Measurements from ENCODE around the gene OSBPL3.

OSBPL3 gene

DNA sequence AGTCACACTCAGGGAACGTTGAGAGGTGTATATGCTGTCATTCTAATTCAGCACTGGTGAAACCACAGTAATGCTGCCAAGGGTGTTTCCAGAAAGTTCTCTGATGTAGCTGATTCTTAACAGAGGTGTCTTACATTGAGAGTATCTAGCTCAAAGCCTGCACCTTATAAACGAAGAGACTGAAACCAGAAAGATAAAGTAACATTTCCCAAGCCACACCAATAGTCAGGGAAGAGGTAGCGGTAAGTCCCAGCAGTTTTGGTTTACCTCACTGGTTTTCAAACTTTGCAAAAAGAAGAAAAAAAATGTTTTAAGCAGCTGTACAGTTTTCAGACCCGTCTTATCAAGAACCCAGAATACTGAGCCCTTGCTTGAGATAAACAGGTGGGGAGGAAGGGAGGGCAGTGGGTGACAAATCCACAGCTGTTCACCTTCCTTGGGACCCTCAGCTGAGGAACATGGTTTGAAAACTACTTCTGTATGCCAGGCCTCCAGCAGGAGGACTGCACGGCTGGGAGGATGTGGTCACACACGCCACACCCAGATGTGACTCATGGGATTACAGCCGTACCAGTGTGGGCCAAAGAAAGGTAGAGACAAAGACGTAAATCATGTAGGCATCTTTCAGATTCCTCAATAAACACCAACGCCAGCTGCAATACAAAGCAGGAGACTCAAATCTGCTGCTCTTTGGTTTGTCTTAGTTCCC, 158.8 kb downstream of the OSBPL3 start:
- no peak overlapping the region for H3K27ac ChIP-seq (ENCODE audit: low read length)
- no peak overlapping the region for H3K9ac ChIP-seq (ENCODE audit: low read length)
- H3K27me3 ChIP-seq (ENCODE audit: control insufficient read depth, insufficient read depth, low read length), result no peaks in the 10 kb centered on the region
- H3K36me3 ChIP-seq (ENCODE audit: control insufficient read depth, low read depth, low read length), result no peaks in the 10 kb centered on the region
- H3K9me3 ChIP-seq (ENCODE audit: control insufficient read depth, low read depth, low read length), result no peaks in the 10 kb centered on the region
- no peak overlapping the region for H3K4me3 ChIP-seq (ENCODE audit: low read length)
- no peaks in the 10 kb centered on the region for H3K4me1 ChIP-seq (ENCODE audit: control insufficient read depth, low read depth, low read length)

DNA sequence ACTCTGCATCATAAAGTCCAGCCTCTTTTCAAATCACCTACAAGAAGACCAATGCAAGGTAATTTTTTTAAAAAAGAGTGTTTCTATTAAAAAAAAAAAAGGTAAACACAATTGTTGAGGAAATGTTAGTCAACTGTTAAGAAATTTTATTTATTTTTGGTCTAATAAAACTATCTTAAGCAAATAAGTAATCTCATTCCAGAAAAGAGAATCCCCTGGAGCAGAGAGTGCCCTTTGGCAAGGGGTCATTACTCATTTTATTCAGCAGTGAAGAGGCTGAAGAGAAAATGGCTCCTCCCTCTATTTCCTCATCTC, 159.3 kb downstream of the OSBPL3 start:
- Histone ChIP-seq H3K9ac (ENCODE audit: low read length) (no peak overlapping the region), H3K27ac (ENCODE audit: low read length) (no peak overlapping the region), H3K27me3 (ENCODE audit: control insufficient read depth, insufficient read depth, low read length) (no peaks in the 10 kb centered on the region), H3K36me3 (ENCODE audit: control insufficient read depth, low read depth, low read length) (no peaks in the 10 kb centered on the region), H3K4me3 (ENCODE audit: low read length) (no peak overlapping the region), H3K9me3 (ENCODE audit: control insufficient read depth, low read depth, low read length) (no peaks in the 10 kb centered on the region), H3K4me1 (ENCODE audit: control insufficient read depth, low read depth, low read length) (no peaks in the 10 kb centered on the region)

DNA sequence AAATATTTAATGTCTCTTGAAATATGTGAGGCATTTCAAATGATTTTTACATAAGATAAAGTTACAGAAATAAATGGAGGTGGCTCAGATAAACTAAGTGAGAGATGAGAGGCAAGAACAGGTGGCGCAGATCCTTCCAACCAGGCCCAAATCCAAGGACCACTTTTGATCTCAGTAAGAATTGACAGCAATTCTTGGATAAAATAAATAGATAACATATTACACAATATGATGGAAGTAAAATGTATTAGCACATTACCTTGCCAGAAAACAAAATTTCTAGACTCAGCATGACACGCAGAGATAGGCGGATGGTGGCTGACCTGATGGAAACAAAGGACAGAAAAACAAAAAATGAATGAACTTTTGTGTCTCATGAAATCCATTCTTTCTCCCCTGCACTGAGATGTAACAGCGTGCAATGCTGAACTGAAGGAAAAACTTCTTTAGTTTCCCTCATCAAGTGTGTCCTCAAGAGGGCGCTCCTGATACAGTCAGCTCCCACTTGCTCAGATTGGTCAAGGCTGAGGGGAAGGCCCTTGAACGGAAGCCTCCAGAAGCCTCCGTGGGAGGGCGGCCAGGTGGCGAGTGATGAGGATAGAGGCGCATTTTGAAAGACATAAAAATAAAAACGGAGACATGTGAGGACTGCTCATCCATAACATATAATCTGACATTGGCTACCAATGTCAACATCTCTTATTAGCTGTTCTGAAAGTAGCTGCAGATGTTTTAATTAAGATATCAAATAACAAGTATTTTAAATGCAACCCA, 159.9 kb downstream of the OSBPL3 start:
- Histone ChIP-seq H3K27ac (ENCODE audit: low read length) (no peak overlapping the region), H3K27me3 (ENCODE audit: control insufficient read depth, insufficient read depth, low read length) (no peaks in the 10 kb centered on the region), H3K9me3 (ENCODE audit: control insufficient read depth, low read depth, low read length) (no peaks in the 10 kb centered on the region), H3K4me1 (ENCODE audit: control insufficient read depth, low read depth, low read length) (no peaks in the 10 kb centered on the region), H3K4me3 (ENCODE audit: low read length) (no peak overlapping the region), H3K36me3 (ENCODE audit: control insufficient read depth, low read depth, low read length) (no peaks in the 10 kb centered on the region), H3K9ac (ENCODE audit: low read length) (no peak overlapping the region)

DNA sequence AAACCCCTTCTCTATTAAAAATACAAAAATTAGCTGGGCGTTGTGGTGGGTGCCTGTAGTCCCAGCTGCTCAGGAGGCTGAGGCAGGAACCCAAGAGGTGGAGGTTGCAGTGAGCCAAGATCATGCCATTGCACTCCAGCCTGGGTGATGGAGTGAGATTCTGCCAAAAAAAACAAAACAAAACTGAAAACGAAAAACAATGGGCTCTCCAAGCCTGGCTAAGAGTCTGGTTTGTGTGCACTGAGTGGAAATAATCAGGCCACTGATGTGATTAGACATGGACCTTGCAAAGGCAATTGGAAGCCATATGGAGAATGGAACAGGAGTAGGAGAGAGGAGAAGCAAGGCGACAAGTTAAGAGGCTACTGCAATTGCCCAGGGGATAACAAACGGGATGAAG, 162.6 kb downstream of the OSBPL3 start:
- no peaks in the 10 kb centered on the region for H3K36me3 ChIP-seq (ENCODE audit: control insufficient read depth, low read depth, low read length)
- H3K9ac ChIP-seq (ENCODE audit: low read length), result no peak overlapping the region
- no peak overlapping the region for H3K4me3 ChIP-seq (ENCODE audit: low read length)
- no peak overlapping the region for H3K27ac ChIP-seq (ENCODE audit: low read length)
- no peaks in the 10 kb centered on the region for H3K9me3 ChIP-seq (ENCODE audit: control insufficient read depth, low read depth, low read length)
- H3K27me3 ChIP-seq (ENCODE audit: control insufficient read depth, insufficient read depth, low read length), result no peaks in the 10 kb centered on the region
- H3K4me1 ChIP-seq (ENCODE audit: control insufficient read depth, low read depth, low read length), result no peaks in the 10 kb centered on the region

DNA sequence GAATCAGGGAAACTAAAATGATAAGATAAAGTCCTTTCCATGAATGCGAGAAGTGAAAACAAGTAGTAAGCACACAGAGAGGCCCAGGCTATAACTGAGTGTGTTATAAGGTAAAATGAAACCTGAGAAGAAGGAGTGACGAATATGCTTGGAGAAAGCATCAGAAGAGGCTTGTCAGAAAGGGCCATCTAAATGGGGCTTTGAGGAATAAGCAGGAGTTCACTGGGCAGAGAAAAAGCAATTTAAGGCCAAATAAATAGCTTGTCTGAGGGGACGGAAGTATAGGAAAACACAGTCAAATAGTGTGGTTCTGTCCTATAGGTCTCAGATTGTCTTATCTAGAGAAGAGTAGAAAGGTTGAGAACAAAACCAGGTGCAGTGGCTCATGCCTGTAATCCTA, 163.1 kb downstream of the OSBPL3 start:
- H3K4me3 ChIP-seq (ENCODE audit: low read length), result no peak overlapping the region
- no peaks in the 10 kb centered on the region for H3K27me3 ChIP-seq (ENCODE audit: control insufficient read depth, insufficient read depth, low read length)
- no peaks in the 10 kb centered on the region for H3K4me1 ChIP-seq (ENCODE audit: control insufficient read depth, low read depth, low read length)
- H3K27ac ChIP-seq (ENCODE audit: low read length), result no peak overlapping the region
- H3K36me3 ChIP-seq (ENCODE audit: control insufficient read depth, low read depth, low read length), result no peaks in the 10 kb centered on the region
- H3K9me3 ChIP-seq (ENCODE audit: control insufficient read depth, low read depth, low read length), result no peaks in the 10 kb centered on the region
- no peak overlapping the region for H3K9ac ChIP-seq (ENCODE audit: low read length)

DNA sequence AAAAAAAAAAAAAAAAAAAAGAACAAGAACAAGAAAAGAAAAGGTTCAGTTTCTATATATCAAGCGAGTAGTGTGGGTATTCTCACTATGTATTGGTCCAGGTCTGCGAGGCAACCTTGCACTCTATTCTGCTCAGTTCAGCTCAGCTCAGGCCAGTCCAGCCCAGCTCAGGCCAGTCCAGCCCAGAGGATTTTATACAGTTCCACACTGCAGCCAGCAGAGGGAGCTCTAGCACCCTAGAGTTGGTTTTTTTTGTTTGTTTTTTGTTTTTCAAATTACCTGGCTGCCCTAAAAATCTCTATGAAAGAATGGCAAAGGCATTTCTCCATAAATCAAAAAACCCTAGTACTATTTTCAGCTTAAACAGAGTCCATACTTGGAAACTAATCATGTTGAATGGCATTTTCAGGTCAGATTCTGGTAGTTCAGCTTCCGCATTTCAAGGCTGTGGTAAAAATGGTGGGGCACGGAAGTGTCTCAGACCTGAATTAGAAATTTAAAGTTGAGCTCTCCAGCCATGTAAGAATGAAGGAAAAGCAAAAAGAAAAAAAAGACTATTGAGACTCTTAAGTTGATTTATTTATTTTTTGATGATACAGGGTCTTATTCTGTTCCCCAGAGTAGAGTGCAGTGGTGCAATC, 167.6 kb downstream of the OSBPL3 start:
- no peaks in the 10 kb centered on the region for H3K27me3 ChIP-seq (ENCODE audit: control insufficient read depth, insufficient read depth, low read length)
- H3K4me1 ChIP-seq (ENCODE audit: control insufficient read depth, low read depth, low read length), result no peaks in the 10 kb centered on the region
- H3K4me3 ChIP-seq (ENCODE audit: low read length), result no peak overlapping the region
- H3K36me3 ChIP-seq (ENCODE audit: control insufficient read depth, low read depth, low read length), result no peaks in the 10 kb centered on the region
- H3K27ac ChIP-seq (ENCODE audit: low read length), result no peak overlapping the region
- H3K9me3 ChIP-seq (ENCODE audit: control insufficient read depth, low read depth, low read length), result no peaks in the 10 kb centered on the region
- H3K9ac ChIP-seq (ENCODE audit: low read length), result no peak overlapping the region

DNA sequence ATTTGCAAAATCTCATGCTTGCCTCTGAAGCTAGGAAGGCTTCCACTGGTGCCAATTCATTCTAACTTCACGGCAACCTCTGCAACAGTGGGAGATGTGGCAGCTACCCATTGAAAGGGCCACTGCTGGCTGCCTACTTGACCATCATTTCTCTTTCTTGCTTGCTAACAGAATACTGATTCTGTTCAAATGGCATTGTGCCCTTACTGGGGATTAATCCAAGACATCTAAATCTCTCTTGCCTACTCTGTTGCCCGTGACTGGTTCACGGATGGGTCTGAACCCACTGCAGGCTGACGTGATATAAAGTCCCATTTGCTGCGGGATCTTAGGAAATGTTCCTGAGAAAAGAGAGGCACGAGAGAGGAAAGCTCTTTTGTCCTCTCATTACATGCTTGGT, 171.5 kb downstream of the OSBPL3 start:
- Histone ChIP-seq H3K4me1 (ENCODE audit: control insufficient read depth, low read depth, low read length) (no peaks in the 10 kb centered on the region), H3K27ac (ENCODE audit: low read length) (no peak overlapping the region), H3K36me3 (ENCODE audit: control insufficient read depth, low read depth, low read length) (peaks cover 3% of the 10 kb centered on the region), H3K9ac (ENCODE audit: low read length) (no peak overlapping the region), H3K4me3 (ENCODE audit: low read length) (no peak overlapping the region), H3K27me3 (ENCODE audit: control insufficient read depth, insufficient read depth, low read length) (no peaks in the 10 kb centered on the region), H3K9me3 (ENCODE audit: control insufficient read depth, low read depth, low read length) (no peaks in the 10 kb centered on the region)

DNA sequence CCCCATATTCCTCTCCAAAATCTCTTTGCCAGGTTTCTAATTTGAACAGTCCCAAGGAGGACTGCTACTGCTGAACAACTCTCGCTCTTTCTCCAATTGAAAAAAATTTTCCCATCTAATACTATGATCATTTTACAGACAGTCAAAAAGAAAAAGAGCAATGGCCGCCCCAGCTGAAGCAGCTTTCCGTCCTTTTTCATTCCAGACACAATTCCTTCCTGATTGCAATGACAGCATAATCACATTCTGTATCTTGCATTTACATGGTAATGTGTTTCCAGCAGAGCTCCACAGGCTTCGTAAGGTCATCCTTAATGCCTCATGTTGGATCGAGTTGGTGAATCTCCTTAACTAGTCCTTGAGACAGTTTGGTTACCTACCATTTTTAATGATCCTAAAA, 177.7 kb downstream of the OSBPL3 start:
- Histone ChIP-seq H3K9me3 (ENCODE audit: control insufficient read depth, low read depth, low read length) (no peaks in the 10 kb centered on the region), H3K4me3 (ENCODE audit: low read length) (no peak overlapping the region), H3K4me1 (ENCODE audit: control insufficient read depth, low read depth, low read length) (peaks cover 4% of the 10 kb centered on the region), H3K27me3 (ENCODE audit: control insufficient read depth, insufficient read depth, low read length) (no peaks in the 10 kb centered on the region), H3K36me3 (ENCODE audit: control insufficient read depth, low read depth, low read length) (peaks cover 3% of the 10 kb centered on the region), H3K9ac (ENCODE audit: low read length) (no peak overlapping the region), H3K27ac (ENCODE audit: low read length) (no peak overlapping the region)

DNA sequence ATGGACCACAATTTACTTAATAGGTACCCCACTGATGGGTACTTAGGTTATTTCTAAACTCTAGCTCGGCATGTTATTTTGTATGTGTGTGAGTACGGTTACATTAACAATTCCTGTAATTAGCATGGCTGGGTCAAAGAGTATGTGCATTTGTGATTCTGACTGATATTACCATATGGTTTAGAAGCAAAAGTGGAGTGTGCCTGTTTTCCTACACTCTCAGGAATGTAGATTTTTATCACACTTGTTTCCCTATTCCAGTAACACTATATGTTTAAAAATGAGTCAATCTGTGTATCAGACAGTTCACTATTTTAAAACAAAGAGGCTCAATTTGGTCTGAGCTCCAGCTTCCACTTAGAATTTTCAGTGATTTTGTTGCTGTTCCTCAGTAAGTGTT, 178.1 kb downstream of the OSBPL3 start:
- no peaks in the 10 kb centered on the region for H3K9me3 ChIP-seq (ENCODE audit: control insufficient read depth, low read depth, low read length)
- no peak overlapping the region for H3K9ac ChIP-seq (ENCODE audit: low read length)
- H3K27ac ChIP-seq (ENCODE audit: low read length), result no peak overlapping the region
- H3K4me1 ChIP-seq (ENCODE audit: control insufficient read depth, low read depth, low read length), result peaks cover 4% of the 10 kb centered on the region
- H3K36me3 ChIP-seq (ENCODE audit: control insufficient read depth, low read depth, low read length), result peaks cover 3% of the 10 kb centered on the region
- no peak overlapping the region for H3K4me3 ChIP-seq (ENCODE audit: low read length)
- H3K27me3 ChIP-seq (ENCODE audit: control insufficient read depth, insufficient read depth, low read length), result no peaks in the 10 kb centered on the region

DNA sequence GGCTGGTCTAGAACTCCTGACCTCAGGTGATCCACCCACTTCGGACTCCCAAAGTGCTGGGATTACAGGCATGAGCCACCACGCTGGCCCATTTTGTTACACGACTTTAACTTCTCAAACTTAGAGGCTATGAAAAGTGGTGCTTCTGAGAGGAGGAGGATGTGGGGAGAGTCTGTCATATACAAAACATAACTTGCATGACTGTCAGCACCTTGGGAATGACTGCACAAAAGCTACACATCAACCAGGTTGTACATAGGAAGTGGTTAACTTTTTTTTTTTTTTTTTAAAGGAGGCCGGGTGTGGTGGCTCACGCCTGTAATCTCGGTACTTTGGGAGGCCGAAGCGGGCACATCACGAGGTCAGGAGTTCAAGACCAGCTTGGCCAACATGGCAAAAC, 179.3 kb downstream of the OSBPL3 start:
- Histone ChIP-seq H3K4me3 (ENCODE audit: low read length) (no peak overlapping the region), H3K27ac (ENCODE audit: low read length) (no peak overlapping the region), H3K36me3 (ENCODE audit: control insufficient read depth, low read depth, low read length) (peaks cover 3% of the 10 kb centered on the region), H3K9me3 (ENCODE audit: control insufficient read depth, low read depth, low read length) (no peaks in the 10 kb centered on the region), H3K9ac (ENCODE audit: low read length) (no peak overlapping the region), H3K4me1 (ENCODE audit: control insufficient read depth, low read depth, low read length) (peaks cover 4% of the 10 kb centered on the region), H3K27me3 (ENCODE audit: control insufficient read depth, insufficient read depth, low read length) (no peaks in the 10 kb centered on the region)

DNA sequence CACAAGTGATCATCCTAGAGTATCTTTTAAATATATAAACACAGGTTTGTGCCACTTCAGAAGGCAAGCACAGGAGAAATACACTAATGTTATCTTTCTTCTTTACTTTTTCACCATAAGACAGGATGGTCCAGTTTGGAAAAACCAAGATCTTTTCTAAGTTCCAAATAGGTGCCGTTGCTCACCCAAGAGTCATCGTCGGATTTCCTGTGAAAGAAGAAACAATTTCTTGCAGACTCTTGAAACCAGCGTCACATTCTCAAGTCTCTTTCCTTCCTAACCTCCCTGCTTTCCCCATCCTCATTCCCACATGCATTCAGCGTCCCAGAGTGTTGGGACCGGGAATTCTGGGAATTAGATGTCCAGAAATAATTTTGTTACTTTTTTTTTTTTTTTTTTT, 179.9 kb downstream of the OSBPL3 start:
- no peaks in the 10 kb centered on the region for H3K27me3 ChIP-seq (ENCODE audit: control insufficient read depth, insufficient read depth, low read length)
- no peak overlapping the region for H3K4me3 ChIP-seq (ENCODE audit: low read length)
- no peak overlapping the region for H3K27ac ChIP-seq (ENCODE audit: low read length)
- peaks cover 4% of the 10 kb centered on the region for H3K4me1 ChIP-seq (ENCODE audit: control insufficient read depth, low read depth, low read length)
- no peaks in the 10 kb centered on the region for H3K9me3 ChIP-seq (ENCODE audit: control insufficient read depth, low read depth, low read length)
- H3K9ac ChIP-seq (ENCODE audit: low read length), result no peak overlapping the region
- peaks cover 3% of the 10 kb centered on the region for H3K36me3 ChIP-seq (ENCODE audit: control insufficient read depth, low read depth, low read length)

DNA sequence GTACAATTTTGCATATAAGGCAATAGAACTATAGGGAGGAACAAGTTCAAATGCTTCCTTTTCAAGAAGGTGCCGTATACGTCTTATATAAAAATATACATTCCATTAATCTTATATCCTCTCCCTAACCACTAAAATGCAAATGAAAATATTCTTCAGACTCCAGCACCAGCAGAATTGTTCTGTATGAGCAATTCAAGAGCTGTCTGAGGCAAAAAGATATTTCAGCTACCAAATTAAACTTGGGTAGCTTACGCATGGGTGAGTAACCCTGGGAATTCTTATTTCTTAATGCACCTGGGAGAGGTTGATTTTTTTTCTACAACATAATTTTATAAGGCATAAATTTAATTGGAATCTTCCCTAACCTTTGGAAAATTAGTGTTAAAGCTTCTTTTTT, 180.5 kb downstream of the OSBPL3 start:
- H3K9ac ChIP-seq (ENCODE audit: low read length), result no peak overlapping the region
- H3K27me3 ChIP-seq (ENCODE audit: control insufficient read depth, insufficient read depth, low read length), result no peaks in the 10 kb centered on the region
- no peaks in the 10 kb centered on the region for H3K9me3 ChIP-seq (ENCODE audit: control insufficient read depth, low read depth, low read length)
- H3K27ac ChIP-seq (ENCODE audit: low read length), result no peak overlapping the region
- peaks cover 3% of the 10 kb centered on the region for H3K36me3 ChIP-seq (ENCODE audit: control insufficient read depth, low read depth, low read length)
- H3K4me1 ChIP-seq (ENCODE audit: control insufficient read depth, low read depth, low read length), result peaks cover 4% of the 10 kb centered on the region
- no peak overlapping the region for H3K4me3 ChIP-seq (ENCODE audit: low read length)

All from iPS-18a (cell line).